Measurements from ENCODE around the gene CREBBP. TPM values are rescaled to one million over a fixed set of nuclear protein-coding genes. Genes with fewer than 3 reads are reported as not detected.

The CREBBP gene
- total and polyA plus RNA-seq, 2 experiments from 2014 or later: 36.9 to 54.8 TPM

DNA sequence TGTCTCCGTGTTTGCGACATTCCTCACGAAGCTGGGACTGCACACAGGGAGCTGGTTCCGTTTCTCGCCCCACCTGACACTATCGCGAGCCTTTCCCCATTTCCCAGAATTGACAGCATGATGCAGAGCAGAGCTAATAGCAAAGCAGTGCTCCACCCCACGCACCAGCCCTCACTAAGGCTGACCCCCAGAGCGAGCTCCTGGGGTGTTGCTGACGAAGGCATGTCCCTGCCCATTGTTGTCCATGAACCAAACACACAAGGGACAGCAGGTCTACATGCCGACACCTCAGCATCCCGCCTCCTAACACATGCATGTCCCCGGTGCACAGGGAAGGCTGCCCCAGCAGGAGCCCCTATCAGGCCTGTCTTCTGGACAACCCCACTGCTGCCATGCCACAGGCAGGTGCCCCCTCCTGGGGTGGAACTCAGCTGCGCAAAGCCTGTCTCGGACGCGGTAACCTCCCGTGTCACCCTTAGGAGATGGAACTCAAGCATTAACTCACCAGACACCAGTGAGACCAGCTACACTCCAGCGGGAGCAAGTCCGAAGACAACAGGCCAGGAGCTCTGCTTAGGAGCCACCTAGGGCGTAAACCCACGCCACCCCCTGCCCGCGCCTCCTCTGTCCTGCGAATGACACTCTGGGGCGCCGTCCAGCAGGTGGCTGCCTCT lies 146.3 kb downstream of the CREBBP start (continued):
- TF ChIP-seq, protein P1, sequence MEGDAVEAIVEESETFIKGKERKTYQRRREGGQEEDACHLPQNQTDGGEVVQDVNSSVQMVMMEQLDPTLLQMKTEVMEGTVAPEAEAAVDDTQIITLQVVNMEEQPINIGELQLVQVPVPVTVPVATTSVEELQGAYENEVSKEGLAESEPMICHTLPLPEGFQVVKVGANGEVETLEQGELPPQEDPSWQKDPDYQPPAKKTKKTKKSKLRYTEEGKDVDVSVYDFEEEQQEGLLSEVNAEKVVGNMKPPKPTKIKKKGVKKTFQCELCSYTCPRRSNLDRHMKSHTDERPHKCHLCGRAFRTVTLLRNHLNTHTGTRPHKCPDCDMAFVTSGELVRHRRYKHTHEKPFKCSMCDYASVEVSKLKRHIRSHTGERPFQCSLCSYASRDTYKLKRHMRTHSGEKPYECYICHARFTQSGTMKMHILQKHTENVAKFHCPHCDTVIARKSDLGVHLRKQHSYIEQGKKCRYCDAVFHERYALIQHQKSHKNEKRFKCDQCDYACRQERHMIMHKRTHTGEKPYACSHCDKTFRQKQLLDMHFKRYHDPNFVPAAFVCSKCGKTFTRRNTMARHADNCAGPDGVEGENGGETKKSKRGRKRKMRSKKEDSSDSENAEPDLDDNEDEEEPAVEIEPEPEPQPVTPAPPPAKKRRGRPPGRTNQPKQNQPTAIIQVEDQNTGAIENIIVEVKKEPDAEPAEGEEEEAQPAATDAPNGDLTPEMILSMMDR (conservative IDR thresholded peaks at IDR 0.05; ENCODE audit: low read depth in 2 of 2): no peak
- TF ChIP-seq ZNF331 (CRISPR knock-in tag; IDR thresholded peaks at IDR 0.05; ENCODE audit: low read depth): no peak
- no peak for TF ChIP-seq JUNB (IDR thresholded peaks at IDR 0.05; ENCODE audit: unreplicated experiment)

DNA sequence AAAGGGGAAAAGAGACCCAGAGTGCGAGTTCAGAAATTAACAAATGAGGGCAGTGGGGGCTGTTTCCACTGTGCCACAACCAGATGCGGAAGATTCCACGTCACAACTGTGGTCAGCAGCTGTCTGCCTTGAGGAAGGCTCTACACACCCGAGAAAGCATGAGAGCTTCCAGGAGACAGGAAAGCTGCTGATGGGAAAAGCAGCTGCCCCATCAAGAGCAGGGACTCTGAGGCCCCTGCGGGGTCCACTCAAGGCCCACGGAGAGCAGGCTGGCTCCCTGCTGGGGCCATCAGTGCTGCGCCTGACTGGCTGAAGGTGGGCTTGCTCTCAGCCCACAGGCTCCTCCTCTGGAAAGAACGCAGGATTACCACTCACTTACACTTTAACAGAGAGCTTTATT lies 148.3 kb downstream of the CREBBP start:
- H3K4me2 ChIP-seq: no peak overlapping the region
- H3K4me1 Mint-ChIP-seq: peaks cover 1% of the 10 kb centered on the region; the same call in 2 of the 3 replicates
- no peaks in the 10 kb centered on the region for H3K79me2 ChIP-seq (replicated peaks; ENCODE audit: insufficient read depth)
- DNase-seq (ENCODE audit: low spot score) (no peak), ATAC-seq (no peak; the same call in 2 of the 3 replicates)
- H3K4me3 ChIP-seq: no peak overlapping the region
- peaks cover 14% of the 10 kb centered on the region for H3K36me3 ChIP-seq (ENCODE audit: insufficient read depth)
- no peaks in the 10 kb centered on the region; the same call in 1 of the 2 replicates for H4K20me1 ChIP-seq (replicated peaks; ENCODE audit: insufficient read depth)
- H3K4me3 Mint-ChIP-seq: no peak overlapping the region
- peaks cover 15% of the 10 kb centered on the region for H3K27me3 Mint-ChIP-seq (ENCODE audit: insufficient read depth, low read depth, poor library complexity)
- H3K27ac Mint-ChIP-seq: no peak overlapping the region
- H3K9me3 Mint-ChIP-seq: no peaks in the 10 kb centered on the region
- H3K27me3 ChIP-seq (ENCODE audit: insufficient read depth): no peaks in the 10 kb centered on the region
- 0 out of 2 replicates have a peak, but pooled peaks cover 4% of the 10 kb centered on the region for H3F3A ChIP-seq (replicated peaks; ENCODE audit: low read depth)
- no peak overlapping the region for H3K27ac ChIP-seq (ENCODE audit: low read depth)
- no peaks in the 10 kb centered on the region for H3K9me2 ChIP-seq (ENCODE audit: insufficient read depth)
- no peak overlapping the region for H2AFZ ChIP-seq
- peaks cover 91% of the 10 kb centered on the region for H3K36me3 Mint-ChIP-seq (ENCODE audit: low read depth)
- no peaks in the 10 kb centered on the region for H3K4me1 ChIP-seq (ENCODE audit: insufficient read depth)
- TF ChIP-seq, protein P1 (conservative IDR thresholded peaks at IDR 0.05; ENCODE audit: low read depth in 2 of 2): no peak
- TF ChIP-seq STAT1 (IDR thresholded peaks at IDR 0.05; ENCODE audit: unreplicated experiment) (no peak), POLR2AphosphoS5 (IDR thresholded peaks at IDR 0.05; ENCODE audit: low read depth) (no peak), EZH2 (IDR thresholded peaks at IDR 0.05; ENCODE audit: low read depth, unreplicated experiment) (no peak), ZNF331 (CRISPR knock-in tag; IDR thresholded peaks at IDR 0.05; ENCODE audit: low read depth) (no peak), CREB1 (CRISPR knock-in tag; IDR thresholded peaks at IDR 0.05; ENCODE audit: low read depth) (no peak), JUNB (IDR thresholded peaks at IDR 0.05; ENCODE audit: unreplicated experiment) (no peak), NANOG (IDR thresholded peaks at IDR 0.05; ENCODE audit: borderline replicate concordance) (no peak), ZNF114 (CRISPR knock-in tag; IDR thresholded peaks at IDR 0.05) (no peak)
- TF ChIP-seq, protein P2, sequence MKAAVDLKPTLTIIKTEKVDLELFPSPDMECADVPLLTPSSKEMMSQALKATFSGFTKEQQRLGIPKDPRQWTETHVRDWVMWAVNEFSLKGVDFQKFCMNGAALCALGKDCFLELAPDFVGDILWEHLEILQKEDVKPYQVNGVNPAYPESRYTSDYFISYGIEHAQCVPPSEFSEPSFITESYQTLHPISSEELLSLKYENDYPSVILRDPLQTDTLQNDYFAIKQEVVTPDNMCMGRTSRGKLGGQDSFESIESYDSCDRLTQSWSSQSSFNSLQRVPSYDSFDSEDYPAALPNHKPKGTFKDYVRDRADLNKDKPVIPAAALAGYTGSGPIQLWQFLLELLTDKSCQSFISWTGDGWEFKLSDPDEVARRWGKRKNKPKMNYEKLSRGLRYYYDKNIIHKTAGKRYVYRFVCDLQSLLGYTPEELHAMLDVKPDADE (IDR thresholded peaks at IDR 0.05): no peak
- TF ChIP-seq, protein P3, sequence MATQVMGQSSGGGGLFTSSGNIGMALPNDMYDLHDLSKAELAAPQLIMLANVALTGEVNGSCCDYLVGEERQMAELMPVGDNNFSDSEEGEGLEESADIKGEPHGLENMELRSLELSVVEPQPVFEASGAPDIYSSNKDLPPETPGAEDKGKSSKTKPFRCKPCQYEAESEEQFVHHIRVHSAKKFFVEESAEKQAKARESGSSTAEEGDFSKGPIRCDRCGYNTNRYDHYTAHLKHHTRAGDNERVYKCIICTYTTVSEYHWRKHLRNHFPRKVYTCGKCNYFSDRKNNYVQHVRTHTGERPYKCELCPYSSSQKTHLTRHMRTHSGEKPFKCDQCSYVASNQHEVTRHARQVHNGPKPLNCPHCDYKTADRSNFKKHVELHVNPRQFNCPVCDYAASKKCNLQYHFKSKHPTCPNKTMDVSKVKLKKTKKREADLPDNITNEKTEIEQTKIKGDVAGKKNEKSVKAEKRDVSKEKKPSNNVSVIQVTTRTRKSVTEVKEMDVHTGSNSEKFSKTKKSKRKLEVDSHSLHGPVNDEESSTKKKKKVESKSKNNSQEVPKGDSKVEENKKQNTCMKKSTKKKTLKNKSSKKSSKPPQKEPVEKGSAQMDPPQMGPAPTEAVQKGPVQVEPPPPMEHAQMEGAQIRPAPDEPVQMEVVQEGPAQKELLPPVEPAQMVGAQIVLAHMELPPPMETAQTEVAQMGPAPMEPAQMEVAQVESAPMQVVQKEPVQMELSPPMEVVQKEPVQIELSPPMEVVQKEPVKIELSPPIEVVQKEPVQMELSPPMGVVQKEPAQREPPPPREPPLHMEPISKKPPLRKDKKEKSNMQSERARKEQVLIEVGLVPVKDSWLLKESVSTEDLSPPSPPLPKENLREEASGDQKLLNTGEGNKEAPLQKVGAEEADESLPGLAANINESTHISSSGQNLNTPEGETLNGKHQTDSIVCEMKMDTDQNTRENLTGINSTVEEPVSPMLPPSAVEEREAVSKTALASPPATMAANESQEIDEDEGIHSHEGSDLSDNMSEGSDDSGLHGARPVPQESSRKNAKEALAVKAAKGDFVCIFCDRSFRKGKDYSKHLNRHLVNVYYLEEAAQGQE (IDR thresholded peaks at IDR 0.05; ENCODE audit: unreplicated experiment): no peak
